SKM-1 treated with dmso at 0.1 percent for 144 hours (cell line): Measurements from ENCODE around the gene MCAT.

Experiments
- DNase-seq: peaks from one replicate; lab custom pipeline; 2025; ENCODE audit not compliant: unreplicated experiment; lab: John Stamatoyannopoulos, UW

Gene MCAT

GRCh38 chr22:43142880-43143562 is at the start of gene MCAT:
TSS of gene MCAT (minus strand) at chr22:43143398. CDS start at chr22:43143348, 50 bp downstream.
- DNase-seq = peak; percentile 72

- no peak for DNase-seq
Measured at GRCh38 chr22:43191831-43192230, 48.6 kb upstream of the MCAT start.

- DNase-seq = no peak
Measured at GRCh38 chr22:43188829-43189545, 45.8 kb upstream of the MCAT start.

- DNase-seq = peak; percentile 88
Measured at GRCh38 chr22:43187171-43188099, 44.2 kb upstream of the MCAT start.

GRCh38 chr22:43186272-43187170 is 43.3 kb upstream of the MCAT start, which contains the start of gene TTLL12:
TSS of gene TTLL12 (minus strand) at chr22:43187134. CDS start at chr22:43187069, 65 bp downstream.
- peak; percentile 6 for DNase-seq

- DNase-seq = no peak
Measured at GRCh38 chr22:43185860-43186261, 42.7 kb upstream of the MCAT start.

GRCh38 chr22:43183496-43184277 is 40.5 kb upstream of the MCAT start:
- no peak for DNase-seq

GRCh38 chr22:43182726-43183125 is 39.5 kb upstream of the MCAT start:
- no peak for DNase-seq

- DNase-seq = no peak
Measured at GRCh38 chr22:43182118-43182517, 38.9 kb upstream of the MCAT start.

- no peak for DNase-seq
Measured at GRCh38 chr22:43181321-43182076, 38.3 kb upstream of the MCAT start.

GRCh38 chr22:43180670-43181069 is 37.5 kb upstream of the MCAT start:
- no peak for DNase-seq

- no peak for DNase-seq
Measured at GRCh38 chr22:43179911-43180195, 36.7 kb upstream of the MCAT start.

- no peak for DNase-seq
Measured at GRCh38 chr22:43179146-43179910, 36.1 kb upstream of the MCAT start.

- no peak for DNase-seq
Measured at GRCh38 chr22:43177479-43177878, 34.3 kb upstream of the MCAT start.

- no peak for DNase-seq
Measured at GRCh38 chr22:43176090-43176489, 32.9 kb upstream of the MCAT start.

- no peak for DNase-seq
Measured at GRCh38 chr22:43174941-43175531, 31.8 kb upstream of the MCAT start.

GRCh38 chr22:43173976-43174720 is 30.9 kb upstream of the MCAT start:
- no peak for DNase-seq
